Mucosa of stomach (tissue), 1 donor: ENCODE measurements around the gene ISLR.

Experiments used
- H3K27me3 ChIP-seq: one replicate; pipeline ENCODE4 v1.7.0; 2013; ENCODE audit warnings: mild to moderate bottlenecking, low read length; ENCODE audit not compliant: control insufficient read depth, insufficient read depth
- H3K36me3 ChIP-seq: one replicate; pipeline ENCODE4 v1.7.0; 2013; ENCODE audit warnings: low read length; ENCODE audit not compliant: control insufficient read depth, insufficient read depth
- H3K4me1 ChIP-seq: one replicate; pipeline ENCODE4 v1.7.0; 2013; ENCODE audit warnings: mild to moderate bottlenecking, low read length; ENCODE audit not compliant: control insufficient read depth, insufficient read depth
- H3K4me3 ChIP-seq: one replicate; pipeline ENCODE4 v1.7.0; 2013; ENCODE audit warnings: low read length
- H3K9ac ChIP-seq: one replicate; pipeline ENCODE4 v1.7.0; 2013; ENCODE audit warnings: mild to moderate bottlenecking, low read length, moderate library complexity
- H3K9me3 ChIP-seq: one replicate; pipeline ENCODE4 v1.7.0; 2013; ENCODE audit warnings: mild to moderate bottlenecking, low read length, moderate library complexity; ENCODE audit not compliant: control insufficient read depth
- donor health status: Pancreatic carcinoma.

ISLR gene

GRCh38 chr15:74179101-74179841, 5.8 kb downstream of the ISLR start:
- H3K9ac ChIP-seq, result no peak overlapping the region
- H3K4me1 ChIP-seq, result no peaks in the 10 kb centered on the region
- H3K27me3 ChIP-seq, result peaks cover 3% of the 10 kb centered on the region
- no peak overlapping the region for H3K4me3 ChIP-seq
- H3K36me3 ChIP-seq, result no peaks in the 10 kb centered on the region
- no peaks in the 10 kb centered on the region for H3K9me3 ChIP-seq

DNA sequence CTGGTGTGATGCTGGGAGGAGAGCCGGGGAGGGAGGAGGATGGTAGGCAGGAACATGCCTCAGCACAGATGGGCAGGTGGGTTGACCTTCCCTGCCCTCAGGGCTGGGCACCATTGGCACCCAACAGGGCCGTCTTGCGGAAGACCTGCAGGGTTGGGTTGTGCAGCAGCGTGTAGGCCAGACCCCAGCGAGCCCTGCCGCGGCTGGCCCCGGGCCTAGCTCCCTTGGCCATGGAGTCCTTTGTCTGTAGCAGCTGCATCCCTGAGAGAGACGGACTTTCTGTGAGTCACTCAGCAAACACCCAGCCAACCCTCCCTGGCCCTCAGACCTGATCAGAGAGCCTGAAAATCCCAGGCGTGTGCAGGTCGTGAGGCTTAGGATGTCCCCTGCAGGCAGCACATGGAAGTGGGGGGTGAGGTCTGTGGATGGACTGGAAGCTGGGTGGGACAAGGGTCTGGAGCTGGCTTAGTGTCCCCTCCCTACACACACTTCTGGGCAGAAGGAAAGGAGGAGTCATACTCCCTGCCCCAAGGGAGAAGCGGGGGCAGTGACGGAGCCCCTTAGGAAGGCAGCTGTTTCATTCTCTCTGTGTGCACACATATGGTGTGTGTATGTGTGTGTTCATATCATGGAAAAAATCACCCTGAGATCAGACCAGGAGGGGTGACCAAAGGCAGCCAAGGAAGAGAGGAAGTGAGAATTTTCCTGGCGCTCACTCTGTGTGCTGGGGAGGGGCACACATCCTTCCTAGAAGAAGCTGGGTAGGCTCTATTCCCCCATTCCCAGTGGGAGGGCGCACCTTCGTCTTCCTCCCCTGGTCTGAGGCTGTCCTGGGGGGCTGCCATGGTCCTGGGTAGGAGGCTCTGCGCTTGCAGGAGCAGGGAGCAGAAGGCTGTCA, 6.7 kb downstream of the ISLR start:
- H3K27me3 ChIP-seq, result peaks cover 3% of the 10 kb centered on the region
- no peaks in the 10 kb centered on the region for H3K36me3 ChIP-seq
- no peaks in the 10 kb centered on the region for H3K4me1 ChIP-seq
- H3K4me3 ChIP-seq, result no peak overlapping the region
- H3K9ac ChIP-seq, result no peak overlapping the region
- H3K9me3 ChIP-seq, result no peaks in the 10 kb centered on the region

- no peaks in the 10 kb centered on the region for H3K9me3 ChIP-seq
- no peak overlapping the region for H3K9ac ChIP-seq
- H3K4me1 ChIP-seq, result no peaks in the 10 kb centered on the region
- peaks cover 3% of the 10 kb centered on the region for H3K27me3 ChIP-seq
- no peak overlapping the region for H3K4me3 ChIP-seq
- H3K36me3 ChIP-seq, result no peaks in the 10 kb centered on the region
These were observed 7.5 kb downstream of the ISLR start for GRCh38 chr15:74180881-74181602.

DNA sequence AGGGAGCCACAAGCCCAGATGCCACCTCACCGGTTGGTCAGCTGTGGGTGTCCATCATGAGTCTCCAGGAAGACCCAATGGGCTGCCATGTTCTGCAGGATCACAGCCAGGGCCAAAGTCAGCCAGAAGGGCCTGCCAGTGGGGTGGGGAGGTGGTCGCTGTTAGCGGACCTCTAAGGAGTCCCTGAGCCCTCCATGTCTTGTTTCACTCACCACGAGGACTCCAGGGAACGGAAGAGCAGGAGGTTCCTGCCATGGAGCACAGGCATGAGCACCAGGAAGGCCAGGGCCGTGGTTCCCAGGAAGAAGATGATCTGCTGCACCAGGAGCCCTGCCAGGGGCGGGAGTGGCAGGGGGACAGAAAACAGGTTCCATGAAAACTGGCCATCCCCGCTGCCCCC, 8.6 kb downstream of the ISLR start:
- peaks cover 3% of the 10 kb centered on the region for H3K27me3 ChIP-seq
- H3K9ac ChIP-seq, result no peak overlapping the region
- no peaks in the 10 kb centered on the region for H3K4me1 ChIP-seq
- H3K36me3 ChIP-seq, result no peaks in the 10 kb centered on the region
- H3K9me3 ChIP-seq, result no peaks in the 10 kb centered on the region
- no peak overlapping the region for H3K4me3 ChIP-seq

DNA sequence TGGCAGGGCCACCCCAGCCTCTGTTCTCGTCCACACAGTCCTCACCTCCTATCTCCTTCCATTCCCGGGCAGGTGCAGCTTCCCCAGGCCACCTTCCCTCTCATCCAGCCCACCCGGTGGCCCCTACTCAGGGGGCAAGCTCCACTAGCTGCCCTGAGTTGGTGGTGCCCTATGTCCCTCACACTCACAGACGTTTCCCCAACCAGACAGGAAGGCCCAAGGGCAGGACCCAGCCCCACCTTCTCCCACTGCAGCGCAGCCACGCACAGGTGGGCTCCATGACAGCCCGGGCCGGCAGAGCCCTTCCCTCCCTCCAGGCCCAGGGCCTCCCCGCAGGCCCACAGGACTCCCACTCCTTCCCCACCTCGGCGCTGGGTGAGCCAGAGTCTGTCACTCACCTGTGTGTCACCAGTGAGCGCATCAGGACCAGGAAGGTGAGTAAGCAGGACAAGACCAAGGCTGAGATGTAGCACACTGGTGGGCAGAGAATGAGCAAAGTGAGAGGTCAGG, 11.1 kb downstream of the ISLR start:
- Histone ChIP-seq H3K9me3 (no peaks in the 10 kb centered on the region), H3K27me3 (no peaks in the 10 kb centered on the region), H3K4me1 (no peaks in the 10 kb centered on the region), H3K36me3 (no peaks in the 10 kb centered on the region), H3K9ac (no peak overlapping the region), H3K4me3 (no peak overlapping the region)

DNA sequence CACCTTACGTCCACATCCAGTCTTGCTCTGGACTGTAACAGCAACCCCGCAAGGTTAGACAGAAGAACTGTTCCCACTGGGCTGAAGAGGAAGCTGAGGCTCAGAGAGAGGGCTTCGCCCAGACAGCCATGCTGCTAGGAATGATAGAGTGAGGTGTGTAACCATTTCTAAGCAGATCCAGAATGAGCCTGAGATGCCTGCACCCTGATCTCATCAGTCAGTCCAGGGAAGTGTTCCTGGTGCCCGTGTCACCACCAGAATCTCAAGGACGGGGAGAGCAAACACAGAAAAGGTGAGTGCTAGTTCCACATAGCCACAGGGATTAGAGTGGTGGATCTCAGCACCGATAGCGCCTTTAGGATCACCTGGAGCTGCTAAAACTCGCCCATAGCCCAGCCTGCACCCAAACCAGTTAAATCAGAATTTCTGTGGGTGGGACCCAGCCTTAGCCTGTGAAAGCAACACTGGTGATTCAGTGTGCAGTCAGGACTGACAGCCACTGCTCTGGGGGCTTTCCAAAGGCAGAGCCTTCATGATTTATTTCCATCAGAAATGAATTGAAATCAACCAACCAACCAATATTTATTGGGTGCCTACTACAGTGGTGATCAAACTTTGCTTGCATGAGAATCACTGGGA, 12.3 kb downstream of the ISLR start:
- Histone ChIP-seq H3K4me3 (no peak overlapping the region), H3K4me1 (no peaks in the 10 kb centered on the region), H3K36me3 (no peaks in the 10 kb centered on the region), H3K9me3 (no peaks in the 10 kb centered on the region), H3K9ac (no peak overlapping the region), H3K27me3 (no peaks in the 10 kb centered on the region)

- no peaks in the 10 kb centered on the region for H3K9me3 ChIP-seq
- no peaks in the 10 kb centered on the region for H3K36me3 ChIP-seq
- H3K9ac ChIP-seq, result no peak overlapping the region
- H3K4me1 ChIP-seq, result no peaks in the 10 kb centered on the region
- H3K27me3 ChIP-seq, result no peaks in the 10 kb centered on the region
- no peak overlapping the region for H3K4me3 ChIP-seq
These were observed 14.7 kb downstream of the ISLR start for GRCh38 chr15:74188216-74188615.

DNA sequence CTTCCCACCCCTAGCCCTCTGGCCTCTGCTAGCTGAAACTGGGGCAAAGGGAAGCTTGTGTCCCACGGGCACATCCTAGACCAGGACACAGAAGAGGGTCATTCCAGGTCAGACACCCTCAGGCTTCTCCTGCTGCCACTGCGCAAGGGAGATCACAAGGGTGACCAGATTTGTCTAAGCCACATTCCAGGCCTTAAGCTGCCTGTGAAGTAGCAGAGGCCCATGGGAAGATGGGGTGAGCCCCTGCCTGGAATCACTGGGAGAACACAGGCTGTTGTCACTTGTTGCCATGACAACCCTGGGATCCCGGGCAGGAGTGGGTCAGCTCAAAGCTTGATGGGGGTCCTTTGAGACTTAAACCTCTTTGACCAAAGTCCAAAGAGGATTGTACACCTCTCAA, 18.3 kb downstream of the ISLR start:
- no peaks in the 10 kb centered on the region for H3K27me3 ChIP-seq

GRCh38 chr15:74192751-74193150, 19.2 kb downstream of the ISLR start:
- H3K27me3 ChIP-seq, result no peaks in the 10 kb centered on the region
- H3K36me3 ChIP-seq, result no peaks in the 10 kb centered on the region
- H3K4me3 ChIP-seq, result no peak overlapping the region
- no peak overlapping the region for H3K9ac ChIP-seq
- H3K9me3 ChIP-seq, result no peaks in the 10 kb centered on the region
- H3K4me1 ChIP-seq, result peaks cover 10% of the 10 kb centered on the region

More for the DNA sequence above, 18.3 kb downstream of the ISLR start:
- Histone ChIP-seq H3K9ac (no peak overlapping the region), H3K9me3 (no peaks in the 10 kb centered on the region), H3K4me3 (no peak overlapping the region), H3K36me3 (no peaks in the 10 kb centered on the region), H3K4me1 (peaks cover 10% of the 10 kb centered on the region)

- Histone ChIP-seq H3K36me3 (no peaks in the 10 kb centered on the region), H3K9ac (no peak overlapping the region), H3K4me3 (no peak overlapping the region), H3K4me1 (peaks cover 10% of the 10 kb centered on the region), H3K27me3 (no peaks in the 10 kb centered on the region), H3K9me3 (no peaks in the 10 kb centered on the region)
These were observed 19.8 kb downstream of the ISLR start for GRCh38 chr15:74193299-74193718.

- no peaks in the 10 kb centered on the region for H3K9me3 ChIP-seq
- no peaks in the 10 kb centered on the region for H3K36me3 ChIP-seq
- no peaks in the 10 kb centered on the region for H3K27me3 ChIP-seq
- no peak overlapping the region for H3K9ac ChIP-seq
- peaks cover 10% of the 10 kb centered on the region for H3K4me1 ChIP-seq
- no peak overlapping the region for H3K4me3 ChIP-seq
These were observed 20.4 kb downstream of the ISLR start for GRCh38 chr15:74193905-74194304.
